Activated T-helper 9 cell treated with anti-CD3 and anti-CD28 coated beads, Interleukin-2, amount 50 U/mL, for 16 hours (primary cell): ENCODE measurements around the gene SNTG2.

Source experiments
- DNase-seq: peaks from one replicate; pipeline ENCODE4 v3.0.0-alpha.2; 2020; ENCODE audit warnings: low read depth

The SNTG2 gene

GRCh38 chr2:1283020-1283801 lies 332.6 kb downstream of the SNTG2 start:
- DNase-seq, result no peak

- DNase-seq, result no peak
These were observed 333.2 kb downstream of the SNTG2 start for GRCh38 chr2:1283871-1284270.

- no peak for DNase-seq
These were observed 336.3 kb downstream of the SNTG2 start for GRCh38 chr2:1286929-1287328.

- DNase-seq, result no peak
These were observed 336.8 kb downstream of the SNTG2 start for GRCh38 chr2:1287427-1287826.

DNA sequence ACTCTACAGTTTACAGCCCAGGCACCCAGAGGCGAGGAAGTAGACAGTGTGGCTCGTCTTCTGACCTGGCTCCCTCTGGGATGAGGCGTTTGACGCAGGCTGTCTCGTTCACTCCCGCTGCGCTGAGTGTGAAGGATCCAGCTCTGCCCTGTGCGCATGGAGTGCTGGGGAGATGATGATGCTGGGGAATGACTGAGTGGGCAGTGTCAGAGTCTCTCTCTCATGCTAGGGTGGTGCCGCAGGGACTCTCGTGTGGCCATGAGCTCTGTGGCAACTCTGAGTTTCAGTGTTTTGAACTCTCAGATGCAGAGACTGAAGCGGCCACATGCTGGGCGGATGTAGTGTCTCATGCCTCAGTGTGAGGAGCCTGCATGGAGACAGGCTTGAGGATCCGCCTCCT lies 344.3 kb downstream of the SNTG2 start:
- no peak for DNase-seq

DNA sequence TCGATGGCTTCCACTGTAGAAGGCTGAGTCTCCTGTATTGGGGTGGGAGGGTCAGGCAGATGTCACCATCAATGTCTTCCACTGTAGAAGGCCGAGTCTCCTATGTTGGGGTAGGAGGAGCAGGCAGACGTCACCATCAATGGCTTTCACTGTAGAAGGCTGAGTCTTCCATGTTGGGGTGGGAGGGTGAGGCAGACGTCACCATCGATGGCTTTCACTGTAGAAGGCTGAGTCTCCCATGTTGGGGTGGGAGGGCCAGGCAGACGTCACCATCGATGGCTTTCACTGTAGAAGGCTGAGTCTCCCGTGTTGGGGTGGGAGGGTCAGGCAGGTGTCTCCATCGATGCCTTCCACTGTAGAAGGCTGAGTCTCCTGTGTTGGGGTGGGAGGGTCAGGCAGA lies 345.1 kb downstream of the SNTG2 start:
- no peak for DNase-seq

GRCh38 chr2:1297372-1298159 lies 346.9 kb downstream of the SNTG2 start:
- DNase-seq, result no peak

- no peak for DNase-seq
These were observed 348.4 kb downstream of the SNTG2 start for GRCh38 chr2:1299043-1299442.

- DNase-seq, result no peak
These were observed 349.6 kb downstream of the SNTG2 start for GRCh38 chr2:1300284-1300683.

DNA sequence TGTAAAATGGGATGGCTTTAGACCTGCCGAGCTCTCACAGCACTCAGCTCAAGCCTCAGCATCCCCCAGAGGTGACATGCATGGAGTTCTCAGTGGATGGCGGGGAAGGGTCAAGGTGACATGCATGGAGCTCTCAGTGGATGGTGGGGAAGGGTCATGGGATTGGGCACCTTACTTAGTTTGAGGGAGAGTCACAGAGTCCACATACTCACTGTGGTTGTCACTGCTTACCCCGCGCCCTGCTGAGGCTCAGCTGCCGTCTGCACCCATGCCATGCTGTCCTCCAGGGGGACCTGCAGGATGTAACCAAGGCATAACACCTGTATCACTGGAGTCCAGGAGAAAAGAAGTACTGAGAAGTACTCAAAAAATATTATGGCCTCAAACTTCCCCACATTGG lies 350.4 kb downstream of the SNTG2 start:
- no peak for DNase-seq

DNA sequence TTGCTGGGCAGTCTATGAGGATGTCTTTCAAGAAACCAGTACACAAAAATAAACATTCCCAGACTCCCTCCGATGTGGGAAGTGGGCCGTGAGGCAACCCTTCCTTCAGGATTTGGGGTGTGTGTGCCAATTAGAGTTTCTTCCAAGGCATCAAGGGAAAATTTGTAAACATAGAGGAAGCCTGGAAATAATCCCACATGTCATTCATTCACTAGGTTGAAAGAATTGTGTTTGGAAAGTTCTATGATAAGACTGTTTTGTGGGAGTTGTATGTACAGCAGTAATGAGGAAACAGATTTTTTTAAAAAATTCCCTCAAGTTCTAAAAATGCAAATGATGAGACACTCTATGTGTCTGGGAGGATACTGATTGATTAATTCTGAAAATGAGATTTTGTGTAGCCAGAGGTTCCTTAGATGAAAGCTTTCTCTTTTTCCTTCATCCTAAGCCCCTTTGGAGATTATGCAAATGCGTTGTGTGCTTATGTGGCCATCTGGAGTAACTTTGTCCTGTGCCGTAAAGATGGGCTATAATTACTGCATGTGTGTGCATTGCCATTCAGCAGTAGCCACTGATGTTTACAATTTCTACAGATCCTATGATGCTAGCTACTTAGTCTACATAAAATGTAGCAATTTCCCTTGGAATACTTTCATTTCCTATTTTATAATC lies 354.8 kb downstream of the SNTG2 start:
- DNase-seq, result no peak

DNA sequence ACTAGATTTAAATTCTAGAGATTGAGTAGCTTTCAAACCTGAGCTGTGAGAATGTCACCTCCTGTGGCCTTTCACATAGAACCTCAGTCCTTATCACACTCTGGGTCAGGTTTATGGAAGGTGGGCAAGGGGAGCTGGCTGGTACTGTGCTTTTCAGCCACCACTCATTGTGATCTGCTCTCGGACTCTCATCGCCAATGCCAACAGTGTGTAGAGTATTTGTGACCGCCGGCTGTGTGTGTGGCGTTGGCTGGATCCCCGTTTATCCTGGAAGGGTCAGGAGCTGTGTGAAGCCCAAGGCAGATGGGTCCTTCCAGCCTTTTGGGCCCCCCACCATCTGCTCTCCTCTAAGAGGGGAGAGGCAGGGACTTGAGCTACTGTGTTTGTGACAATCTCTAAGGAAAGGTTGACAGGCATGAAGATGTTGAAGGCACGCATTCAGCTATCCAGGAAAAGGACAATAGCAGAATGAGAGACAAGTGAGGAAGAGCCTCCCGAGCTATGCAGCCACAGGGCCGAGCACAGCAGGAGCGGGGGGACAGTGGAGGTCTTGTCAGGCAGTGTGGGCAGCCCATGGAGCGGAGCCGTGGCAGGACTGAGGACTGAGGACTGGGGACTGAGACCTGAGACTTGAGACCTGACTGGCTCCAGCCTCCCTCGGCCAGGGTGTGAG lies 355.5 kb downstream of the SNTG2 start:
- no peak for DNase-seq

DNA sequence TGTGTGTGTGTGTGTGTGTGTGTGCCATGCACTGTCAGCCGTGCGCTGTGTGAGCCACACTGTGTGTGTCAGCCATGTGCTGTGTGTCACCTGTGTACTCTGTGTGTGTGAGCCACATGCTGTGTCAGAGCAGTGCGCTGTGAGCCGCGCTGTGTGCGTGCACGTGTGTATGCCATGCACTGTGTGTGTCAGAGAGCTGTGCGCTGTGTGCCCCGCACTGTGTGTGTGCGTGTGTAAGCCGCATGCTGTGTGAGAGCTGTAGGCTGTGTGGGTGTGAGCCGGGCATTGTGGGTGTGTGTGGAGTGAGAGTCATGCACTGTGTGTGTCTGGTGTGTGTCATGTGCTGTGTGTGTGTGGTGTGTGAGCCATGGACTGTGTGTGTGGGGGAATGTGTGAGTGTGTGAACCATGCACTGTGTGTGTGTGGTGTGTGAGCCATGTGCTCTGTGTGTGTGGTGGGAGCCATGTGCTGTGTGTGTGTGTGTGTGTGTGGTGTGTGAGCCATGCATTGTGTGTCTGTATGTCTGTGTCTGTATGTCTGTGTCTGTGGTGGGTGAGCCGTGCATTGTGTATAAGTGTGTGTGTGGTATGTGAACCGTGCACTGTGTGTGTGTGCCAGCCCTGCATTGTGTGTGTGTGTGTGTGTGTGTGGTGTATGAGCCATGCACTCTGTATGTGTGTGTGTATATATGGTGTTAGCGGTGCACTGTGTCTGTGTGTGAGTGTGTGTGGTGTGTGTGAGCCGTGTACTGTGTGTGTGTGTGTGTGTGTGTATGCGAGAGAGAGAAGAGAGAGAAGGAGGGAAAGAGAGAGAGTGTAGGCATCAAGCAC lies 356.3 kb downstream of the SNTG2 start:
- no peak for DNase-seq

- DNase-seq, result no peak
These were observed 357.0 kb downstream of the SNTG2 start for GRCh38 chr2:1307670-1308069.

GRCh38 chr2:1308678-1309077 lies 358.0 kb downstream of the SNTG2 start:
- no peak for DNase-seq

DNA sequence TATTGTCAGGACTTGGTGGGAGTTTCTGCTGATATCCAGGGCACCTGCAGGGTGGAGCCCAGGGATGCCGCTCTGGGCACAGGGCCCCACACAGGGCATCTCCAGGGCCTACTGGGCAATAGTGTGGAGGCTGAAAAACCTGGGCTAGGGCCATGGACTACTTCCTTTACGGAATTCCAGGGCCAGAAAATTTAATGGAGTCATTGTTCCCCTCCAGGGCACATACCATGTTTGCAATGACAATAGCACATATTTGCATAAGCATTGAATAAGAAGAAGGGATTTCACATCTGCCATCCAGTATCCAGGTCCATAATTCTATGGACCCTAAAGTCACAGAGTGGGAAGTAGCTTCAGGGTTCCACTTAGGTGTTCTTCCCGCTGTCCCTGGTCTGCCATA lies 358.9 kb downstream of the SNTG2 start:
- no peak for DNase-seq

GRCh38 chr2:1310202-1310601 lies 359.6 kb downstream of the SNTG2 start:
- no peak for DNase-seq

- no peak for DNase-seq
These were observed 360.2 kb downstream of the SNTG2 start for GRCh38 chr2:1310866-1311265.

GRCh38 chr2:1313240-1313924 lies 362.7 kb downstream of the SNTG2 start:
- DNase-seq, result no peak

GRCh38 chr2:1314254-1314653 lies 363.6 kb downstream of the SNTG2 start:
- no peak for DNase-seq
